Stimulated activated CD4-positive, alpha-beta T cell treated with anti-CD3 and anti-CD28 coated beads, TNF-alpha, amount 100 ng/mL, for 1 hour (primary cell): ENCODE results near the gene PRSS50.
"Not testable (repeated sequence)": the region's sequence is repeated elsewhere in the genome, so short reads cannot be mapped to it uniquely, and the experiment has no call there.

ENCODE experiments used
- DNase-seq, 3 donors: peaks; one replicate each; pipeline ENCODE4 v3.0.0-alpha.2; 2020; ENCODE audit warnings: low read depth in 3 of 3, low spot score in 1 of 3

Gene PRSS50, protein sequence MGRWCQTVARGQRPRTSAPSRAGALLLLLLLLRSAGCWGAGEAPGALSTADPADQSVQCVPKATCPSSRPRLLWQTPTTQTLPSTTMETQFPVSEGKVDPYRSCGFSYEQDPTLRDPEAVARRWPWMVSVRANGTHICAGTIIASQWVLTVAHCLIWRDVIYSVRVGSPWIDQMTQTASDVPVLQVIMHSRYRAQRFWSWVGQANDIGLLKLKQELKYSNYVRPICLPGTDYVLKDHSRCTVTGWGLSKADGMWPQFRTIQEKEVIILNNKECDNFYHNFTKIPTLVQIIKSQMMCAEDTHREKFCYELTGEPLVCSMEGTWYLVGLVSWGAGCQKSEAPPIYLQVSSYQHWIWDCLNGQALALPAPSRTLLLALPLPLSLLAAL

DNA sequence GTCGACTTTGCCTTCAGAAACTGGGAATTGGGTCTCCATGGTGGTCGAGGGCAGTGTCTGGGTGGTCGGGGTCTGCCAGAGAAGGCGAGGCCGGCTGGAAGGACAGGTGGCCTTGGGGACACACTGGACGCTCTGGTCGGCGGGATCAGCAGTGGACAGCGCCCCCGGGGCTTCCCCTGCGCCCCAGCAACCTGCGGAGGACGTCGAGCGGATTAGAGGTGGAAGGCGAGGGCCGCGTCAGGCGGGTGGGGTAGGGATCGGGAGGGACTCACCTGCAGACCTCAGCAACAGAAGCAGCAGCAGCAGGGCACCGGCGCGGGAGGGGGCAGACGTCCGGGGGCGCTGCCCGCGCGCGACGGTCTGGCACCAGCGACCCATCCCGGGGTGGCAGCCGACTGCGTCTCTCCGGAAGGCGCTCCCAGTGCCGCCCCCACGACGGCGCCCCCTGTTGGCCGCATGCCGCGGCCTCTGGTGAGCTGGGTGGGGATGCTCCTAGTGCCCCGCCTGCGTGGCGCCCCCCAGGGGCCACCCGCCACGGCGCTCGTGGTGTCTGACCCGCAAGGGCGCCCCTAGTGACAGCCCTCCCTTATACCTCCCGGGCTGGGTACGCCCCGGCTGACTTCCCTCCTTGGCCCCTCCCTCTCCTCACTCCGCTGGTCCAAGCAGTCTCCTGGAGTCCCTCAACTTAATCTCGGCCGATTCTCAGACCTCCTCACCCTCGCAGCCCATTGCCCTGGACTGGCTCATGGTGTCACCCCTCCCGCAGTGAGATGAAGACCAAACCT lies at the start of gene PRSS50:
Gene PRSS50, minus strand, starts transcription at position 423 of the 785 bp plus-strand sequence. Its CDS starts 45 bp downstream, at position 378.
- DNase-seq, result no peak

- DNase-seq, result no peak
These were observed 46.5 kb upstream of the PRSS50 start for GRCh38 chr3:46764206-46764605.

- no peak for DNase-seq
These were observed 45.5 kb upstream of the PRSS50 start for GRCh38 chr3:46763178-46763577.

DNA sequence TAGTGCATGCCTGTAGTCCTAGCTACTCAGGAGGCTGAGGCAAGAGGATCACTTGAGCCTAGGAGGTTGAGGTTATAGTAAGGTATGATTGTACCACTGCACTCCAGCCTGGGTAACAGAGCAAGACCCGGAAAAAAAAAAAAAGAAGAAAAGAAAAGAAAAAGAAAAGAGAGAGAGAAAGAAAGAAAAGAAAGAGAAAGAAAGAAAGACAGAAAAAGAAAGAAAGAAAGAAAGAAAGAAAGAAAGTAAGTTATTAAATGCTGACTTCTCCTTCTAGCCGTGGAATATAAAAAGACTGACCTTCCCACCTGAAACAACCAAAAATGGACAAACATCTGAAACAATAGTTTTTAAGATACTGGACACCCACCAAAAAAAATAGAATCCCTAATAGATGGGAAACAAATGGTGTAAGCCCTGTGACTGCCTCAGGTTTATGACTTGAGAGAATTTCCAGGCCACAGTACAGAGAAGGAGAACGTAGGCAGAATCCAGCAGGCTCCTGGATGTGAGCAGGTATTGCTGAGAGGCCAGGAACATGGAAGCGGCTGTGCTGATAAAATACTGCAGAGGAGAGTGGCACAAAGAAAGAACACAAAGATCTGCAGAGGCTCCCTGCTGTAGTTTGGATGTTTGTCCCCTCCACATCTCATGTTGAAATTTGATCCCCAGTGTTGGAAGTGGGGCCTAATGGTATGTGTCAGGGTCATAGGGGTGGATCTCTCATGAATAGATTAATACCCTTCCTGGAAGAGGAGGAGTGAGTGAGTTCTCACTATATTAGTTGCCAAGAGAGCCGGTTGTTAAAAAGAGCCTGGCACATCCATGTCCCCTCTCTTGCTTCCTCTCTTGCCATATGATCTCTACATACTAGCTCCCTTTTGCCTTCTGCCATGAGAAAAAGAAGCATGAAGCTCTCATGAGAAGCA lies 41.8 kb upstream of the PRSS50 start:
- DNase-seq, result no peak

DNA sequence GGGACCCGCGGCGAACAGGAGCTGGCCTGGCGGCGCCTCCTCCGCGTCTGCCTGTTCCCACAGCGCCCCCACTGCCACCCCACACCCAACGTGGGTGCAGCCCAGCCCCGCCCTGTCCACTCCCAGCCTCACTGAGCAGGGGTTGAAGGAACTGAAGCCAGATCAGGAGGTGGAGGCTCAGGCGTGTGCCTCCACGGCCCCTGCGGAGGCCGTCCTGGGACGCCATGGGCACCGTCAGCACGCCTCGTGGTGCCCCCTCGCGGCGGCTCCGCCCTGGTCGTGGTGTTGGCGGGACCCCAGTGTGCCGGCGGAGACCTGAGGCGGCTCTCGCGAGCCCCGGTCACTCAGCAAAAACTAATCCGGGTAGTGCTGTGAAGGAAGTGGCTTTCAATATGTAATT lies 39.0 kb upstream of the PRSS50 start:
- no peak for DNase-seq

DNA sequence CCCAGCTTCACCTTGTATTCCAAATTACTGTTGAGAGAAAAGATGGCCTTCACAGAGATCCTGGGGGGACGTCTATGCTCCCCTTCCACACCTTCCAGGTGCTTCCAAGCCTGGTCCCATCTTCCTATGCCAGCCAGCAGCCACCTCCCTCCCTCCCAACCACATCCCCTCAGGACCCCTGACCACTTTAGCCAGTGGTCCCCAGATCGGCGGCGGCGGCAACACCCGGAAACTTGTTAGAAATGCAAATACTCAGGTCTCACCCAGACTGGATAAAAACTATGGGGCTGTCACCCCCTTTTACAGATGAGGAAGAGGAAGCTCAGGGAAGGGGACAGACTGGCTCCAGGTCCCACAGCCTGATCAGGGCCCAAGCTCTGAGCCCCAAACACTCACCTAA lies 38.0 kb upstream of the PRSS50 start:
- DNase-seq, result no peak

- not testable (repeated sequence) for DNase-seq
These were observed 35.5 kb upstream of the PRSS50 start for GRCh38 chr3:46753127-46753526.

DNA sequence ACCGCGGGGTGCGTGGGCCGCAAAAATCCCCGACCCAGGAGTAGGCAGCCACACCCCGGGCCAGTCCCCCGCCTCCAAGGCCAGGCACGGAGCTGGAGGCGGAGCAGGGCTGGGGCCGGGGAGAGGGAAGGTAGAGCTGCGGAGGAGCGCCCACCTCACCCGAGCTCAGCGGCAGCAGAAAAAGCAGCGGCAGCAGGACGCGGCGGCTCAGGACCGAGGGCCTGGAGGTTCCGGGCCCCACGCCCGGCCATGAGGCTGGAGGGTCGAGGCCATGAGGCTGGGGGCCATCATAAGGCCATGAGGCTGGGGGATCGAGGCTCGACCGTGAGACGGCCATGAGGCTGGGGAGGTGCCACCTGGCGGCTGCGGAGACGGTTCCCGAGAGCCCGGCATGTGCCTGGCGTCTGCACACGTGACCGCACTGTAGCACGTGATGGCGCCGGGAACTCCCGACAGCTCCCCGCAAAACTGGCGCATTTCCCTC lies 32.9 kb upstream of the PRSS50 start:
- DNase-seq, result no peak

- no peak for DNase-seq
These were observed 31.5 kb upstream of the PRSS50 start for GRCh38 chr3:46749129-46749528.

GRCh38 chr3:46748170-46748569 lies 30.5 kb upstream of the PRSS50 start:
- DNase-seq, result no peak

DNA sequence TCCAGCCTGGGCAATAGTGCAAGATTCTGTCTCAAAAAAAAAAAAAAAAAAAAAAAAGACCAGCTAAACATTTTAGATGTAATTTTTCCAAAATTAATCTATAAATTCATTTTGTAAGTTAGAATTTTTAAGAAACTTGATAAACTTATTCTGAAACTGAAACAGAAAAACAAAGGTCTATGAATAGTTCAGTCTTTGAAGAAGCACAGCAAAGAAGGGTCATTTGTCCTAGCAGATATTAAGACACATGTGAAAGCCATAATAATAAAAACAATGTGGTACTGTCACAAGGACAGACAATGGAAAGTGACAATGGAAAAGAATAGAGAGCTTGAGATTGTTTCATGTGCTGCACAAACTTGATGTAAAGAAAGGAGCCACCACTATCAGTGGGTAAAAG lies 29.0 kb upstream of the PRSS50 start:
- no peak for DNase-seq

DNA sequence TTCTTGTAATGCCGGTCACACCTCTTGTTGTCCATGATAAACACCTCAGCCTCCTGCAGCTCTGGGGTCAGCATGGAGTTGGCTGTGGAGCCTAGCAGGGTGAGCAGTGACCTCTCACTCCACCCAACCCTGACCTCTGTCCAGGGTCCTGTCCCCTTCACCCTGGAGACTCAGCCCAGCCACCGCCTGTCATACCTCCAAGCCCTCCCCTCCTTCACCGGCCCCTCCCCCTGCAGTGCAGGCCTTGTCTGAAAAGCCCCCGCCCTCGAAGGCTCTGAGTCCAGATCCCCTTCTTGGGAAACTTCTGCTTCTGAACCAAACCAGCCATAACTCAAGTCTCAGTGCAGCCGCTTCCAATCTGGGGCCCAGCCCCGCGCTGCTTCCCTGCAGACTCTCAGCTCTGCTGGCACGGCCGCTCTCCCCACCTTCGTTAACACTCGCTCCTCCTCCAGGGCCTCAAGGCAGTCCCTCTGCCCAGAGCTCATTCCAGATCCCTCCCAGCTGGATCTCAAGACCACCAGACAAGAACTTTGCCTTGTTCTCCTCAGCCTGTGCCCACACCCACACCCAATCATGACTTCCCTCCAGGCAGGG lies 25.4 kb upstream of the PRSS50 start:
- no peak for DNase-seq

GRCh38 chr3:46739565-46739964 lies 21.9 kb upstream of the PRSS50 start:
- not testable (repeated sequence) for DNase-seq

GRCh38 chr3:46737329-46737731 lies 19.7 kb upstream of the PRSS50 start:
- DNase-seq, result no peak

DNA sequence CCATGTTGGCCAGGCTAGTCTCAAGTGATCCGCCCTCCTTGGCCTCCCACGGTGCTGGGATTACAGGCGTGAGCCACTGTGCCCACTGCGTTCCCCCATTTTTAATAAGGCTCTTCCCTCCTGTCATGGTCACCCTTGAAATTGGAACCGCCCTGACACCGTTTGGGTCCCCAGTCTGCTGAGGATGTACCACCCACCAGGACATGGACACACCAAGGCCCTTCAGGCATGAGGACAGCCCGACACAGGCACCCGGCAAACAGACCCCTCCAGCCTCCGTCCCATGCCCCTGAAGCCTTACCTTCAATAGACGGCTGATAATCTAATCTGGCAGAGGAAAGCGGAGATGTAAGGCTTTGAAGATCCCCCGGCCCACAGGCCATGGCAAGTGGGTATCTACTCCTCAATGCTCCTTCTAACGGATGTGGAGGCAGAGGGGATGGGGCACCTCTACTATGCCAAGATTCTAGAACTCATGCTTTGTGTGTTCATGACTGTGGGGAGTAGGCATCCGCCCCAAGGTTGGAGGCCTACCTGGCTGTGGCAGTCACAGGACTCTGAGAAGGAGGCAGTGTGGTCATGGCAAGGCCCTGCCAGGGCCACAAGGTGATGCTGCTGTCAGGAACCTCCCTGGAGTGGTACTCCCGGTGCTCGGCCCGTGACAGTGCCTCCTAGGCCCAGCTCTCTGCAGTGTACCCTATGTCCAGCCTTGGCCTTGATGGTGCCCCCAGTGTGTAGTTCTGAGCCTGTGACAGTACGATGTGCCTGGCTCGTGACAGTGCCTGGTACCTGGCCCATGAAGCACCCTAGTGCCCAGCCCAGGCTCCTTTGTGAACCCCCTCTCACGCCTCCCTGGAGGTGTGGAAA lies 18.6 kb upstream of the PRSS50 start:
- DNase-seq, result no peak

DNA sequence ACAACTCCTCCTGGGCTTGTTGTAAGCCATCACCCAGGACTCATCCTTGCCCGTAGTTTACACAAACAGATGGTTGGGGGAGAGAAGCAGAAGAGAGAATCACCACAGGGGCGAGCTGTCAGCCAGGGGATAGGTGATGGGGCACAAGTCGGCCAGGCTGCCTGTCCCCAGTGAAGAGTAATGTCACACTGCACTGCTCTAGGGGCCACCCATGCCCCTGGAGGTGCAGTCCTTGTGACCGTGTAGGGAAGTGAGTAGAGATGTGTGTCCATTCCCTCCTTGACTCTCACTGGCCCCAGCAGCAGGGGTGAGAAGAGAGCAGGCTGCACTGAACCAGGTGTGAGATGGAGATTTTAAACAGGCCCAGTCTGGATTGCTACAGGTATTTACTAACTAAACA lies 17.1 kb upstream of the PRSS50 start:
- DNase-seq, result no peak

DNA sequence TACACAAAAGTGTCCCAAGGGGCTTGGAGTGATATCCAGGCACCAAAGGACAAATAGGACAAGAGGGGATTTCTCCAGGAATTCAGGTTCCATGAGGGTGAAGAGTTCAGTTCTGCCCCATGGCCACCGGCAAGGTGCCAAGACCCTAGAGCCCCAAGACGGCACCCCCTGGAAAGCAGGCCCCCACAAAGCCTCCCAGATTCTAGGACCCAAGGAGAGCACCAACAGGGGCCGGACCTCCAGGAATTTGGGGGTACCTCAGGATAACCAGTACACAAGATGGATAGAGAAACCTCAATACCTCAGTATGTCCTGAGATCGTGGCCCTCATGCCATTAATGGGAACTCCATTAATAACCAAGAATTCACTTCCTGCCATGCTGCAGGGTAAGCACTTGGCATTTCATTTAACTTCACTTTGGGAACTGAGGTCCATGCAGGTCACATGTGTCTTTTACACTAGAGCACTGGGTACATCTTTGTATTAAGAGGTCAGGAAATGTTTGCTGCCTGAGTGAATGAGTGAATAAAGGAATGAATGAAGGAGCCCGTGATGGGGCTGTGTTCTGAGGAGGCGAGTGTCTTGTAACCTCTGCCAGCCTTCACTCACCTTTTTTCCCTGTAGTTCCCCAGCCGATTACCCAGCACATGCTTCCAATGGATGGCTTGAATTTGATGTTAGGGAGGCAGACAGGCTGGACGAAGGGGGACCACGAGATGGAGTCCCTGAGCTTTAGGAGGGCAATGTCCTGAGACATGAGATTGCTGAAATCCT lies 15.5 kb upstream of the PRSS50 start:
- DNase-seq, result no peak

- DNase-seq, result no peak
These were observed 14.1 kb upstream of the PRSS50 start for GRCh38 chr3:46731795-46732194.

GRCh38 chr3:46730819-46731218 lies 13.2 kb upstream of the PRSS50 start:
- DNase-seq, result no peak
